HL-60 (cell line): ENCODE measurements around the gene TTC29.

Source experiments
- DNase-seq, 2 experiments: peaks; one replicate each; pipeline ENCODE4 v3.0.0-alpha.2; 2010 to 2020; ENCODE audit warnings: low read depth in 1 of 2, low spot score in 1 of 2
- H3K27ac ChIP-seq: fragments of 250-450 bp; sonication (Bioruptor Pico); replicated peaks from 2 replicates; pipeline ENCODE4 v1.5.1; 2020; ENCODE audit warnings: mild to moderate bottlenecking, moderate library complexity
- H3K27me3 ChIP-seq: fragments of 250-450 bp; sonication (Bioruptor Pico); 2 replicates; pipeline ENCODE4 v1.5.1; 2021; ENCODE audit warnings: mild to moderate bottlenecking, moderate library complexity; ENCODE audit not compliant: insufficient read depth, poor library complexity, severe bottlenecking
- H3K4me3 ChIP-seq: replicated peaks from 2 replicates; pipeline ENCODE4 v1.5.1; 2011; ENCODE audit warnings: mild to moderate bottlenecking, control low read depth, low read length; ENCODE audit not compliant: insufficient read depth
- GABPA ChIP-seq: IDR thresholded peaks from 2 replicates; pipeline ENCODE4 v1.6.1; 2012; ENCODE audit warnings: low read depth
- POLR2AphosphoS5 ChIP-seq: IDR thresholded peaks from 2 replicates; pipeline ENCODE4 v1.6.1; 2012; ENCODE audit warnings: low read depth
- SPI1 ChIP-seq: IDR thresholded peaks from 2 replicates; pipeline ENCODE4 v1.6.1; 2012; ENCODE audit warnings: low read depth, mild to moderate bottlenecking, borderline replicate concordance
- TF ChIP-seq, protein P1 (sequence below): IDR thresholded peaks from 2 replicates; pipeline ENCODE4 v1.6.1; 2012; ENCODE audit warnings: low read depth; ENCODE audit not compliant: insufficient replicate concordance
- TF ChIP-seq, protein P2 (sequence below): IDR thresholded peaks from one replicate; pipeline ENCODE4 v1.5.1; 2011; ENCODE audit warnings: low read length, control low read depth, inconsistent platforms; ENCODE audit not compliant: insufficient read depth

TTC29 gene

DNA sequence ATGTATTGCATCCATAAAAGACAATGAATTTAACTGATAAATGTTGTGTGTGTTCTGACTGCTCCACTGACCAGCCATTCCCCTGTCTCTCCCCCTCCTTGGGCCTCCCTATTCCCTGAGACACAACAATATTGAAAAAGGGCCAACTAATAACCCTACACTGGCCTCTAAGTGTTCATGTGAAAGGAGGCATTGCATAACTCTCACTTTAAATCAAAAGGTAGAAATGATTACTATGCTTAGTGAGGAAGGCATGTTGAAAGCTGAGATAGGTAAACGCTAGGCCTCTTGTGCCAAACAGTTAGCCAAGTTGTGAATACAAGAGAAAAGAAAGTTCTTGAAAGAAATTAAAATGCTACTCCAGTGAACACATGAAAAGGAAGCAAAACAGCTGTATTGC lies 154.2 kb downstream of the TTC29 start:
- Histone ChIP-seq H3K27me3 (no peaks in the 10 kb centered on the region), H3K27ac (no peak overlapping the region), H3K4me3 (no peak overlapping the region)
- DNase-seq: no peak
- TF ChIP-seq, protein P1, sequence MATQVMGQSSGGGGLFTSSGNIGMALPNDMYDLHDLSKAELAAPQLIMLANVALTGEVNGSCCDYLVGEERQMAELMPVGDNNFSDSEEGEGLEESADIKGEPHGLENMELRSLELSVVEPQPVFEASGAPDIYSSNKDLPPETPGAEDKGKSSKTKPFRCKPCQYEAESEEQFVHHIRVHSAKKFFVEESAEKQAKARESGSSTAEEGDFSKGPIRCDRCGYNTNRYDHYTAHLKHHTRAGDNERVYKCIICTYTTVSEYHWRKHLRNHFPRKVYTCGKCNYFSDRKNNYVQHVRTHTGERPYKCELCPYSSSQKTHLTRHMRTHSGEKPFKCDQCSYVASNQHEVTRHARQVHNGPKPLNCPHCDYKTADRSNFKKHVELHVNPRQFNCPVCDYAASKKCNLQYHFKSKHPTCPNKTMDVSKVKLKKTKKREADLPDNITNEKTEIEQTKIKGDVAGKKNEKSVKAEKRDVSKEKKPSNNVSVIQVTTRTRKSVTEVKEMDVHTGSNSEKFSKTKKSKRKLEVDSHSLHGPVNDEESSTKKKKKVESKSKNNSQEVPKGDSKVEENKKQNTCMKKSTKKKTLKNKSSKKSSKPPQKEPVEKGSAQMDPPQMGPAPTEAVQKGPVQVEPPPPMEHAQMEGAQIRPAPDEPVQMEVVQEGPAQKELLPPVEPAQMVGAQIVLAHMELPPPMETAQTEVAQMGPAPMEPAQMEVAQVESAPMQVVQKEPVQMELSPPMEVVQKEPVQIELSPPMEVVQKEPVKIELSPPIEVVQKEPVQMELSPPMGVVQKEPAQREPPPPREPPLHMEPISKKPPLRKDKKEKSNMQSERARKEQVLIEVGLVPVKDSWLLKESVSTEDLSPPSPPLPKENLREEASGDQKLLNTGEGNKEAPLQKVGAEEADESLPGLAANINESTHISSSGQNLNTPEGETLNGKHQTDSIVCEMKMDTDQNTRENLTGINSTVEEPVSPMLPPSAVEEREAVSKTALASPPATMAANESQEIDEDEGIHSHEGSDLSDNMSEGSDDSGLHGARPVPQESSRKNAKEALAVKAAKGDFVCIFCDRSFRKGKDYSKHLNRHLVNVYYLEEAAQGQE: no peak
- TF ChIP-seq SPI1 (no peak), POLR2AphosphoS5 (no peak), GABPA (no peak)
- TF ChIP-seq, protein P2, sequence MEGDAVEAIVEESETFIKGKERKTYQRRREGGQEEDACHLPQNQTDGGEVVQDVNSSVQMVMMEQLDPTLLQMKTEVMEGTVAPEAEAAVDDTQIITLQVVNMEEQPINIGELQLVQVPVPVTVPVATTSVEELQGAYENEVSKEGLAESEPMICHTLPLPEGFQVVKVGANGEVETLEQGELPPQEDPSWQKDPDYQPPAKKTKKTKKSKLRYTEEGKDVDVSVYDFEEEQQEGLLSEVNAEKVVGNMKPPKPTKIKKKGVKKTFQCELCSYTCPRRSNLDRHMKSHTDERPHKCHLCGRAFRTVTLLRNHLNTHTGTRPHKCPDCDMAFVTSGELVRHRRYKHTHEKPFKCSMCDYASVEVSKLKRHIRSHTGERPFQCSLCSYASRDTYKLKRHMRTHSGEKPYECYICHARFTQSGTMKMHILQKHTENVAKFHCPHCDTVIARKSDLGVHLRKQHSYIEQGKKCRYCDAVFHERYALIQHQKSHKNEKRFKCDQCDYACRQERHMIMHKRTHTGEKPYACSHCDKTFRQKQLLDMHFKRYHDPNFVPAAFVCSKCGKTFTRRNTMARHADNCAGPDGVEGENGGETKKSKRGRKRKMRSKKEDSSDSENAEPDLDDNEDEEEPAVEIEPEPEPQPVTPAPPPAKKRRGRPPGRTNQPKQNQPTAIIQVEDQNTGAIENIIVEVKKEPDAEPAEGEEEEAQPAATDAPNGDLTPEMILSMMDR: no peak

DNA sequence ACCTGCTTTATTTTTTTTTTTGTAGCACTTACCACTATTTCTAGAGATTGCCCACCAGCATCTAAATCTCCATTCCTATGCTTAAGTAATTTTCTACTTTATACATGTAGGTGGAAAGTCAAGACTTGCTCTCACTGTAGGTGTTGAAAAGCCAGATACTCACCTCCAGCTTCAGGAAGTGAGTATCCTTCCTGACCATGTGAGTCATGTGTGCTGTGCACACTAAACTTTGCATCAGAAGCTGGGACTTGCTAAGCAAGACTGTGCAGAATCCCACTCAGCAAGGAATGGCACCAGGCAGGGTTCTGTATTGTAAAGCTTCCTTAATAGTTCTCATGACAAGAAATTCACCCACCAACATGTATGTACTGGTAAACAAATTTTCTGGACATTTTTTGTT lies 155.1 kb downstream of the TTC29 start:
- H3K27me3 ChIP-seq: no peaks in the 10 kb centered on the region
- H3K27ac ChIP-seq: no peak overlapping the region
- no peak for TF ChIP-seq GABPA
- TF ChIP-seq, protein P1: no peak
- TF ChIP-seq, protein P2: no peak
- no peak for DNase-seq
- no peak overlapping the region for H3K4me3 ChIP-seq

DNA sequence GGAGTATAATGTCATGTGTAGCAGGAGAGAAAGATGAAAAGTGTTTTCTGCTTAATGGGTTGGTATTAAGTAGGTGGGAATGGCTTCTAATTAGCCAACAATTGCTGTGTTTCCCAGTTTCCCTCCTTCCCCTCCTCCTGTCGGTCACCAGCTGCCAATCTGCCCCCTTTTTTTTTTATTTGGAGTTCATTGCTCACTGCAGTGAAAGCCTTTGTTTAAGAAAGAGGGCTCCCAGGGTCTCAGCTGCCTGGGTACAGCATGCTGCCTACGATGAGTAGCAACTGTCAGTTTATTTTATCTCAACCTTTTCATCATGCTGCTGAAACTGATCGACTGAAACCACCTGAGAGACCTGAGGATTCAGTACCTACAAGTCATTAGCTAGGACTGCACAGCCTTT lies 157.9 kb downstream of the TTC29 start:
- Histone ChIP-seq H3K27ac (no peak overlapping the region), H3K4me3 (no peak overlapping the region), H3K27me3 (no peaks in the 10 kb centered on the region)
- no peak for DNase-seq
- TF ChIP-seq, protein P2: no peak
- no peak for TF ChIP-seq GABPA
- TF ChIP-seq, protein P1: no peak
- no peak for TF ChIP-seq SPI1
